ENCODE results near the gene MACROD2. TPM values are rescaled to one million over a fixed set of nuclear protein-coding genes. Genes with fewer than 3 reads are reported as not detected.

Gene MACROD2
- total RNA-seq, 1 donor from 2014 or later: 6.7 TPM

DNA sequence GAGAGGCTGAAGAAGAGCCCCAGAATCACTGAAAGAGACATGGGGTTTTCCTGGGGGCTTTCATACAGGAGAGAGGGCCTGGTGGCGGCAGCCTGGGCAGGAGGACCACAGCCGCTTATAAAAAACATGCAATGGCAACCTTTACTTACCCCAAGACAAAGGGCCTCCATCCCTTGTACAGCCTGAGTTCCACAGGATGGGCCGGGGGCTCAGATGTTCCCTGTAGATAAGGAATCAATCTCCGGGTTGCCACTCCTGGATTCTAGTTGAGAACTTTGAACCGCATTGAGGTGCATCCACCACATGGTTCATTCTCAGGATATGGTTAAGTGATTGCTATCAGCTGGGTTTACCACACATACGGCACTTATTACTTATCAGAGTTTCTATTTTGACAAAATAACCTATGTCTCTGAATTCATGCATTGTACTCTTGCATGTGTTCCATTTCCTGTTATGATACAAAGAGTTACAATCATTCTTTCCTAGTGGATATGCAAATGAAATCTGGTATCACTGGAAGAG, 1900.3 kb downstream of the MACROD2 start:
- Mint-ChIP-seq H3K27ac (no peak overlapping the region), H3K27me3 (no peaks in the 10 kb centered on the region), H3K4me3 (no peak overlapping the region), H3K4me1 (ENCODE audit: unreplicated experiment) (no peaks in the 10 kb centered on the region), H3K9me3 (no peaks in the 10 kb centered on the region), H3K36me3 (peaks cover 4% of the 10 kb centered on the region)
- TF ChIP-seq, protein P1, sequence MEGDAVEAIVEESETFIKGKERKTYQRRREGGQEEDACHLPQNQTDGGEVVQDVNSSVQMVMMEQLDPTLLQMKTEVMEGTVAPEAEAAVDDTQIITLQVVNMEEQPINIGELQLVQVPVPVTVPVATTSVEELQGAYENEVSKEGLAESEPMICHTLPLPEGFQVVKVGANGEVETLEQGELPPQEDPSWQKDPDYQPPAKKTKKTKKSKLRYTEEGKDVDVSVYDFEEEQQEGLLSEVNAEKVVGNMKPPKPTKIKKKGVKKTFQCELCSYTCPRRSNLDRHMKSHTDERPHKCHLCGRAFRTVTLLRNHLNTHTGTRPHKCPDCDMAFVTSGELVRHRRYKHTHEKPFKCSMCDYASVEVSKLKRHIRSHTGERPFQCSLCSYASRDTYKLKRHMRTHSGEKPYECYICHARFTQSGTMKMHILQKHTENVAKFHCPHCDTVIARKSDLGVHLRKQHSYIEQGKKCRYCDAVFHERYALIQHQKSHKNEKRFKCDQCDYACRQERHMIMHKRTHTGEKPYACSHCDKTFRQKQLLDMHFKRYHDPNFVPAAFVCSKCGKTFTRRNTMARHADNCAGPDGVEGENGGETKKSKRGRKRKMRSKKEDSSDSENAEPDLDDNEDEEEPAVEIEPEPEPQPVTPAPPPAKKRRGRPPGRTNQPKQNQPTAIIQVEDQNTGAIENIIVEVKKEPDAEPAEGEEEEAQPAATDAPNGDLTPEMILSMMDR (conservative IDR thresholded peaks at IDR 0.05): no peak
- no peak for DNase-seq (ENCODE audit: extremely low spot score, unreplicated experiment)

DNA sequence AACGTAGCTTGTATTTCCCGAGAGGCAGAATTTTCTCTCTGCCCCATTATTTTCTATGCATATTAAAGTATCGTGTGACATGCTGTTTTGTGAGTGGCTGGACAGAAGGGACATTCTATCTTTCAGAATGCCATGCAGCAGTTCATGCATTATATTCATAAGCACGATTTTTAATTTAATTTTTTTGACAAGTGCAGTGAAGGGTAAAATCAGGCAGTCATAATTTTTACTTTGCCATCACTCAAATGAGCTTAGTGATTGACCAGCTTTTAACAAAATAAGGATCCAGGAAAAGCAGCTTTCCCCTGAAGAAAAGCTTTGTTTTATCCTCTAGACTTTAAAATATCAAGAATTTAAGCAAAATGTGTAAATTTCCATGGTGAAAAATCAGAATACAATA, 1904.7 kb downstream of the MACROD2 start:
- no peak overlapping the region for H3K27ac Mint-ChIP-seq
- no peaks in the 10 kb centered on the region for H3K4me1 Mint-ChIP-seq (ENCODE audit: unreplicated experiment)

DNA sequence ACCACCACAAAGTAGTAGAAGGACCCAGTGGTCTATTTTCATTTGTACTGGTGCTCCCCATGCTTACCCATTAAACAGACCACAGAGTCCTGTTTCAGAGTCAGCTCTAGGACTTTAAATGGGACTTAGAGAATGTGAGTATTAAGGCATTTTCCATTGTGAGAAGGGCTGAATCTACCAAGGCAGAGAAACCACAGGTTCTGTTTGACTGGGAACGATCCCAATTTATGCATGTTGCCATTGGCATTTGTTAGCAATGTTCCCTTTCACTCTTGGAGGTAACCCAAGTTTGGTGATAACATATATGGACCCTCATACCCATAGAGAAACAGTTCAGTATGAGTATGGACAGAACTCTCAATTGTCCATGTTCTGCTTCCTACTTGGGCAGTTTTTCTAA, 1905.1 kb downstream of the MACROD2 start:
- H3K4me1 Mint-ChIP-seq (ENCODE audit: unreplicated experiment): no peaks in the 10 kb centered on the region
- no peak for DNase-seq (ENCODE audit: extremely low spot score, unreplicated experiment)
- H3K27me3 Mint-ChIP-seq: no peaks in the 10 kb centered on the region
- TF ChIP-seq, protein P1 (conservative IDR thresholded peaks at IDR 0.05): no peak
- no peak overlapping the region for H3K4me3 Mint-ChIP-seq
- H3K27ac Mint-ChIP-seq: no peak overlapping the region
- H3K36me3 Mint-ChIP-seq: no peaks in the 10 kb centered on the region
- no peaks in the 10 kb centered on the region for H3K9me3 Mint-ChIP-seq

More for the DNA sequence above, 1904.7 kb downstream of the MACROD2 start:
- no peaks in the 10 kb centered on the region for H3K36me3 Mint-ChIP-seq
- H3K27me3 Mint-ChIP-seq: no peaks in the 10 kb centered on the region
- no peaks in the 10 kb centered on the region for H3K9me3 Mint-ChIP-seq
- H3K4me3 Mint-ChIP-seq: no peak overlapping the region
- TF ChIP-seq, protein P1 (conservative IDR thresholded peaks at IDR 0.05): no peak
- DNase-seq (ENCODE audit: extremely low spot score, unreplicated experiment): no peak

DNA sequence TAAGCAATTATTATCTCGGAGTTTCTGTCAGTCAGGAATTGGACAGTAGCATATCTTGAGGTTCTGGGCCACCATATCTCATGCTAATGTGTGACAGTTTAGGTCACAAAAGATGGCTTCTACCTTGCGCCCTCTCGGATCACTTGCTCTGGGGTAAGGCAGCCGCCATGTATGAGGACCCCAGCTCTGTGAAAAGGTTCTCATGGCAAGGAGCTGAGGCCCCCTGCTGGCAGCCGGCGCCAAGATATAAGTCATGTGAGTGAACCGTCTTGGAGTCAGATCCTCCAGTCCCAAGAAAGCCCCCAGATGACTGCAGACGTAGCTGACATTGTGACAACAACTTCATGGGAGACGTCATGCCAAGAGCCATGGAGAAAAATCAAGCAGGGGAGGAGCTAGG, 1907.2 kb downstream of the MACROD2 start:
- H3K36me3 Mint-ChIP-seq: no peaks in the 10 kb centered on the region
- no peak for DNase-seq (ENCODE audit: extremely low spot score, unreplicated experiment)
- no peaks in the 10 kb centered on the region for H3K4me1 Mint-ChIP-seq (ENCODE audit: unreplicated experiment)

DNA sequence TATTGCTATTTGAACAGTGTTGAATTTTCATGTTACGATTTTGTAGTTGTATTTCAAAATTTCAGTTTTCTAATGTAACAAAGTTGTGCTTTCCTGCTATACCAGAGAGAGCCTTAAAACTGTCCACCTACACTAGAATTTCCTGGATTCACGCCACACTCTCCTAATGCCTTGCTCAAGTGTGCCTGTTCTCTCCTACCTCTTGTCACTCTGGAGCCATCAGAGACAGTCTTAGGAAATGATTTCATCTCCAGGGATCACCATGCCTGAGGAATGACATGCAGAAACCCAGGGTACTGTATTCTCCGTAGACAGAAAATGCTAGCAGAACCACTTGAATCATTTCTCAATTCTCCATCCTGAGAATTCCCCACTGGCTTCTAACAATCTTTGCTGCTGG, 1910.3 kb downstream of the MACROD2 start:
- Mint-ChIP-seq H3K36me3 (no peaks in the 10 kb centered on the region), H3K27me3 (no peaks in the 10 kb centered on the region), H3K4me3 (no peak overlapping the region), H3K4me1 (ENCODE audit: unreplicated experiment) (no peaks in the 10 kb centered on the region), H3K9me3 (no peaks in the 10 kb centered on the region), H3K27ac (no peak overlapping the region)
- no peak for DNase-seq (ENCODE audit: extremely low spot score, unreplicated experiment)
- TF ChIP-seq, protein P1 (conservative IDR thresholded peaks at IDR 0.05): no peak

More for the DNA sequence above, 1907.2 kb downstream of the MACROD2 start:
- Mint-ChIP-seq H3K27ac (no peak overlapping the region), H3K9me3 (no peaks in the 10 kb centered on the region), H3K4me3 (no peak overlapping the region), H3K27me3 (no peaks in the 10 kb centered on the region)
- TF ChIP-seq, protein P1 (conservative IDR thresholded peaks at IDR 0.05): peak; percentile 47

DNA sequence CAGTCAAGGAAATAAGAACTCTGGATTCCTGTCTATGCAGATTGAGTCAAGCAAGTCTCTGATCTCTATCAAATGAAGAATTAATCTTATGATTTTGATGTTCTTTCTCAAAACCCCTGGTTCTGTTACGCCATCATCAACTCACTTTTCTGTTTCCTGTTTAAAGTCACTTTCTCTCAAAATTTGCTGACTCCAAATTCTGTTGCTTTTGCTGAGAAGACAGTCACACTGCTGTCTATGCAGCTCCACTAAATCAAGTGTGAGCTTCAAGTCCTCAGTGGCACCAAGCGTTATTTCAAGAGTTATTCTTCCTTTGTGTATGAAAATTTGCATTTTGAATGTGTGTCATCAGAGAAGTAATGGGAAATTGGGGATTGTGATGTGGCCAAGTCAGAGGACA, 1914.7 kb downstream of the MACROD2 start:
- Mint-ChIP-seq H3K4me3 (no peak overlapping the region), H3K4me1 (ENCODE audit: unreplicated experiment) (peaks cover 7% of the 10 kb centered on the region), H3K36me3 (no peaks in the 10 kb centered on the region), H3K9me3 (no peaks in the 10 kb centered on the region), H3K27me3 (no peaks in the 10 kb centered on the region), H3K27ac (no peak overlapping the region)
- DNase-seq (ENCODE audit: extremely low spot score, unreplicated experiment): no peak
- TF ChIP-seq, protein P1 (conservative IDR thresholded peaks at IDR 0.05): no peak
